UCSD-AML1 (cell line): ENCODE results near the gene USF2.

Experiments used
- DNase-seq: peaks from one replicate; lab custom pipeline; 2025; ENCODE audit not compliant: unreplicated experiment; lab: John Stamatoyannopoulos, UW

The USF2 gene

DNA sequence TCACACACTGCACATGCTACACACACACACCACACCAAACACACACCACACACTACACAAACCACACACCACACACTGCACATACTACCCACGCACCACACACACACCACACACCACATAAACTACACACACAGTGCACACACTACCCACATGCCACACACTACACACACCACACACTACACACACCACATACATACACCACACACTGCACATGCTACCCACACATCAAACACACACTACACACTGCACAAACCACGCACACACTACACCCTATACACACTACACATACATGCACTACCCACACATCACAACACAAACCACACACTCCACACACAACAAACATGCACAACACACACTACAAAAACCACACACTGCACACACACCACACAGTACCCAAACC, 29.2 kb downstream of the USF2 start:
- no peak for DNase-seq

DNA sequence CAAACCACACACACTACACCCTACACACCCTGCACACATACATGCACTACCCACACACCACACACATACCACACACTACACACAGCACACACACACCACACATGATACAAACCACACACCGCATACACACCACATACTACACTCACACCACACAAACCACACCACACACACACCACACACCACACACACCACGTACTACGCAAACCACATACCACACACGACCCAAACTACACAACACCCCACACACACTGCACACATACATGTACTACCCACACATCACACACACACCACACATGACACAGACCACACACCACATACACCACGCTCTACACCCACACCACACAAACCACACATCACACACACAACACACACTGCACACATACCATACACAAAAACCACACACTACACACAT, 29.8 kb downstream of the USF2 start:
- no peak for DNase-seq

DNA sequence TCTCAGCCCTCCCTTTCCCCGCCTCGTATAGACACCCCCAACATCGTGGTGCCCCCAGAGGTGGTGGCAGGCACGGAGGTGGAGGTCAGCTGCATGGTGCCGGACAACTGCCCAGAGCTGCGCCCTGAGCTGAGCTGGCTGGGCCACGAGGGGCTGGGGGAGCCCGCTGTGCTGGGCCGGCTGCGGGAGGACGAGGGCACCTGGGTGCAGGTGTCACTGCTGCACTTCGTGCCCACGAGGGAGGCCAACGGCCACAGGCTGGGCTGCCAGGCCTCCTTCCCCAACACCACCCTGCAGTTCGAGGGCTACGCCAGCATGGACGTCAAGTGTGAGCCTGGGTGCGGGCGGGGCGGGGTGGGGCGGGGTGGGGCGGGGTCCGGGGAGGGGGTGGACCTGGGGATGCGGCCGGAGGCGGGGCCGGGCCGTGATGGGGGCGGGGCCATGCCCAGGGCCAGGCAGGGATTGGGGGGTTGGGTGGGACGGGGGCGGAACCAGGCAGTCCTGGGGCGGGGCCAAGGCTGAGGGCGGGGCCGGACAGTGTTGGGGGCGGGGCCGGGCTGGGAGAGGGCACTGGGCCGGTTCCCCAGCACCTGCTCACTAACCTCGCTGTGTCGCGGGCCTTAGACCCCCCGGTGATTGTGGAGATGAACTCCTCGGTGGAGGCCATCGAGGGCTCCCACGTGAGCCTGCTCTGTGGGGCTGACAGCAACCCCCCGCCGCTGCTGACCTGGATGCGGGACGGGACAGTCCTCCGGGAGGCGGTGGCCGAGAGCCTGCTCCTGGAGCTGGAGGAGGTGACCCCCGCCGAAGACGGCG, 31.0 kb downstream of the USF2 start:
- DNase-seq: no peak

DNA sequence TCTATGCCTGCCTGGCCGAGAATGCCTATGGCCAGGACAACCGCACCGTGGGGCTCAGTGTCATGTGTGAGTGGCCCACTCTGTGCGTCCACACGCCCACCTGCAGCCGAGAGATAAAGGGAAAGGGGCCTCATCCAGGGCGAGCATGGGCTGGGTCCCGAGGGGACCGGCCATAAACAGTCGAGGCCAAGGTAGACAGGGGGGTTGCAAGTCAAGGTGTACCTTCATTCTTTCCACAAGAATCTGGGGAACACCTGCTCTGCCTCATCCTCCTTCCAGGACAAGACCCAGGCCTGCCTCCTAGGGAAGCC, 31.5 kb downstream of the USF2 start:
- no peak for DNase-seq

DNA sequence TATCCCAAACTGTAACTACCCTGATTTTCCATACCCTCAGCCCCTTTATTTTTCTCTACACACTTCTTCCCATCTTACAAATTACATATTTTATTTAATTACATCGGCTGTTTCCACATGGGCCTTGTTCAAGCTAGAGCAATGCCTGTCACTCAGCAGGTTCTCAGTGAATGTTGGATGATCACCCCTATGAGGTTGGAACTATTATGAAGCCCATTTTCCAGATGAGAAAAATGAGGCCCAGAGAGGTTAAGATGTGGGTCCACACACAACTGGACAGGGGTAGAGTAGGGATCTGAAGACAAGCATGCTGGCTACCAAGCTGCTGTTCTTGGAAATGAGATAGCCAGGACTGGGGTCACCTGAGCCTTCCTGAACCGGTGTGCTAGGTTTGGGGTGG, 33.2 kb downstream of the USF2 start:
- no peak for DNase-seq

DNA sequence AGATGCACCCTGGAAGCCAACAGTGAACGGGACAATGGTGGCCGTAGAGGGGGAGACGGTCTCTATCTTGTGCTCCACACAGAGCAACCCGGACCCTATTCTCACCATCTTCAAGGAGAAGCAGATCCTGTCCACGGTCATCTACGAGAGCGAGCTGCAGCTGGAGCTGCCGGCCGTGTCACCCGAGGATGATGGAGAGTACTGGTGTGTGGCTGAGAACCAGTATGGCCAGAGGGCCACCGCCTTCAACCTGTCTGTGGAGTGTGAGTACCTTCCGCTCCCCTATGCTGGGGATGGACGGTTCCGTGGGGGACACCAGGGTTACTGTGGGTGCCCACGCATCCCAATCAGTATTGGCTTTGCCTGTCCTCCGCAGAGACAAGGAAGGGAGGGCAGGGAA, 33.7 kb downstream of the USF2 start:
- no peak for DNase-seq

DNA sequence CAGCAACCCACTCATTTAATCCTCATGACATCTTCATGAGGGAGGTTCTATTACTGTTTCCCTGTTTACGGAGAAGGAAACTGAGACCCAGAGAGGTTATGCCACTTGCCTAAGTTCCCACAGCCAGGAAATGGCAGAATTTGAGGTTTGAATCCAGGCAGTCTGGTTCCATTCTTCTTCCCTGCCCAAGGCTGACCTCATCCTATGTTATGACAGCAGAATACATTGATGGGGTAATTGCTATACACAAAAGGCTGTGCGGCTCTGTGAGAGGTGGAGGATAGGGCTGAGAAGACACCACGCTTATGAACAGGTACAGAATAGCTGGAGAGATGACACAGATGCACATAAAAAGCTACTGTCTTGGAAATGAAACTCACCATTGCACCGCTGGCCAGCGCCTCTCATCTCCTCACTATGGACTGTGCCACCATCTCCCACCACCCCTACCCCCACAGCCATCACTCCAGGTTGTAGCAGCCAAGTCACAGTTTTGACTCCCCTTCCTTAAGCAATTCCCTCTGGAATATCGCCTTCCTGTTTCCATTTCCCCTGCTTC, 34.7 kb downstream of the USF2 start:
- no peak for DNase-seq

DNA sequence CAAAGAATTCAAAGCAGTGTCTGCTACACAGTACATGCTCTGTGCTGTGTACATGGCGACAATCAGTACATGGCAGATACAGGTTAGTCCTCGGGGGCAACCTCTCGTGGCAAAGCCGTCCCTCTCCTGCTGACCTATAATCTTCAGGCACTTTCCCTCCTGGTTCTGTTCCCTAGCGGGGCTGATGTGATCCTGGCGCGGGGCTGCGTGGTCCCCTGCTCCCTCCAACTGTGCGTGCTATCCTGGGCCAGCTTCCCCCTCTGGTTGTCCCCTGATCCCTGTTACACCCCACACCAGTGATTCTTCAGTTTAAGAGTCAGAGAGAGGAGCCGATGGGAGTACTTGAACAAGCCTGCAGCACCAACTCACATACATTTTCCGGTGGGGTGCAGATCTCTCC, 35.3 kb downstream of the USF2 start:
- DNase-seq: no peak

DNA sequence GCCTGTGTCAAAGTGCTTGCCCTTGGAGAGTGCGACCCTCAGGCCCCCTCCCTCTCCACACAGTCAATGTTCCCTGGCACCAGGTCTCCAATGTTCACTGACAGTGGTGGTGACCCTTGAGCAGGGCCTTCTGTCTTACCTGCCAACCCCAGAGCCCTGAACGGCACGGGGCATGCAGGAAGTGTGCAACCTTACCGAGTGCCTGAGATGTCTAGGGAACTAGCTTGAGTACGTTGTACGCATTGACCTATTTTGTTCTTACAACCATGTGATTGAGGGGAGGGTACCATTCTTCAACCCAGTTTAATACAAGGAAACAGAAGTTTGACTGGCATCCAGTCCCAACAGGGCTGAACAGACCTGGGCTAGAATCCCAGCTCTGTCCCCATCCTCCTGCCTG, 36.4 kb downstream of the USF2 start:
- no peak for DNase-seq

DNA sequence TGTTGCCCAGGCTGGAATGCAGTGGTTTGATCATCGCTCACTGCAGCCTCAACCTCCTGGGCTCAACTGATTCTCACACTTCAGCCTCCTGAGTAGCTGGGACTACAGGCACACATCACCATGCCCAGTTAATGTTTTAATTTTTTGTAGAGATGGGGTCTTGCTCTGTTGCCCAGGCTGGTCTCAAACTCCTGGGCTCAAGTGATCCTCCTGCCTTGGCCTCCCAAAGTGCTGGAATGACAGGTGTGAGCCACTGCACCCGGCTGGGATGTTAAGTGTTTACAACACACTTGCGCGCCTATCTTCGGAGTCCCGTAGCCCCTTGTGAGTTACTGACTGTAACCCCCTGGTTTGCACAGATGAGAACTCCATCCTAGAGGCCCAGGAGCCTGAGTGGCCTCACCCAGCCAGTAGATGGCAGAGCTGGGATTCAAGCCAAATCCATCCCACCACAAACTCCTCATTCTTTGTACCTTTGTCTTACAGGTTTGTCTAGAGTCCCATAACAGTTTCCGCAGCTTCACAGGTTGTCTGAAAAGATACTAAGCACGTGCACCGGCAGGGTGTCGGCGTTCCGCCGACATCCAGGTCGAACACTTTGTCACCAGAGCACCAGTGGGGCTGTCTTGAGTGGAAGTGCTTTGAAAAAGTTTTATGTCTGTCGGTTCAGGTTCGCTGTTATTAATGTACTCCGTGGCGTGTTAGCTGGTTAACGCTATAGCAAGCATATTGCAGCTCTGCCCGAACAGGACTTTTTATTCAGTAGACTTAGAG, 37.9 kb downstream of the USF2 start:
- peak; percentile 31 for DNase-seq

DNA sequence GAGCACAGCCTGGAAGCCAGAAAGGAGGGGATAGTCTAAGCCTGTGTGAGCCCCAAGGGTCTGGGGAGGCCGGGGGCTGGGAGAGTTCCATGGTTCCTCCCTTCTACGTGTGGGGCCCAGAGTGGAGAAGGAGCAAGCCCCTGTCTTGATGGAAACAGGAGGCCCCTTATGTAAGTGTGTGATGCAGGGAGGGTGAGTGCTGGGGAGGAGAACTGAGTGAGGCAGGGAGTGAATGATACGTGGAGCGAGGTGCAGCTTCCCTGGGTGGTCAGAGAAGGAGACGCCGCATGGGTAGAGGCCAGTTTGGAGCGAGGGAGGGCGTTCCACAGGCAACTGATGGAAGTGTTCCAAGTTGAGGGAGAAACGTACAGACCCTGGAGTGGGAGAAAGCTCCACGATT, 39.2 kb downstream of the USF2 start:
- DNase-seq: no peak

DNA sequence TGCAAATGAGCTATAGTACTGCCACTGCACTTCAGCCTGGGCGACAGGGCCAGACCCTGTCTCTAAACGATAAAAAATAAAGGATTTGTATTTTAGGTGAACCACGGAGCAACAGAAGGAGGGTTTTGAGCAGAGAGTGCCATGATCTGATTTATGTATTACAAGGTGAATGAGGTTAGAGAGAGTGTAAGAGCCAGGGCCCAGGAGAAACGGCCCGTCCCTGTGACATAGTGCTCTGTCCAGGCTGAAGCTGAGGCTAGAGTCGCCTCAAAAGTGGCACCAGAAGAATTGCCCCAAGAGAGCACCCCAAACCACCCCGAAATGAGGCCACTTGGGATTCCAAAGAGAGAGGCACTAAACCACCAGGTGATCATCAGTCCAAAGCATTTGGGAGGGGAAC, 40.1 kb downstream of the USF2 start:
- DNase-seq: no peak

DNA sequence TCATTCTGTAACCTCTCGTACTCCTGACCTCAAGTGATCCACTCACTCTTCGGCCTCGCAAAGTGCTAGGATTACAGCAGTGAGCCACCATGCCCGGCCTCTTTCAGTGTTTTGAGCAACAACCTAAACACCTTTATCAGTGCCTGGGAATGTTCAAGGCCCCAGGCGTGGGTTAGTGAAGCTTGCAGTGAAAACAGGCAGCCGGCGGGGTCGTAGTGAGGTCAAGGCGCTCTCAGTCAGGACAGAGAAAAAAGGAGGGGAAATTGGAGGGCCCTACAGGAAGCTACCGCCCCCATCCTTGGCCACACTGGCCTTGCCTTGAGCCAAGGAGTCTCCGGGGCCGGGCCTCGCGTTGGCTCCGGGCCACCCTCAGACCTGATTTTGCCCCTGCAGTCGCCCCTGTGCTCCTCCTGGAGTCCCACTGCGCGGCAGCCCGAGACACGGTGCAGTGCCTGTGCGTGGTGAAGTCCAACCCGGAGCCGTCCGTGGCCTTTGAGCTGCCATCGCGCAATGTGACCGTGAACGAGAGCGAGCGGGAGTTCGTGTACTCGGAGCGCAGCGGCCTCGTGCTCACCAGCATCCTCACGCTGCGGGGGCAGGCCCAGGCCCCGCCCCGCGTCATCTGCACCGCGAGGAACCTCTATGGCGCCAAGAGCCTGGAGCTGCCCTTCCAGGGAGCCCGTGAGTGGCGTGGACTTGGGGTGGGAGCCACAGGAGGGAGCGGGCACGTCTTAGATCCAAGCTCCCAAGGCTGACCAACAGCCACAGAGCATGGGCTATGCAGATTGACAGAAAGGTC, 40.9 kb downstream of the USF2 start:
- no peak for DNase-seq

DNA sequence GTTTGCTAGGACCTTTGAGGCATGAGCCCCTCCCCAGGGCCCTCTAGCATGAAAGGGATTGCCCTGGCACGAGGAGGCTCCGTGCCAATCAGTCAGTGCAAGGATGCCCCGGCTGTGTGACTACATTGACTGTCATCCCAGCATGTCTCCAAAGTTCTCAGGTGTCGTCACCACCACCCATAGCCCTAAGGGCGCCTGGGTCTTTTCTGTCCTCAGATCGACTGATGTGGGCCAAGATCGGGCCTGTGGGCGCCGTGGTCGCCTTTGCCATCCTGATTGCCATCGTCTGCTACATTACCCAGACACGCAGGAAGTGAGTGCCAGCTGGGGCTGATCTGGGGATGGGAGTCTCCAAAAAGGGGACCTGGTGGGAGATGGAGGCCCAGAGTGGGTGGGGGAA, 41.6 kb downstream of the USF2 start:
- no peak for DNase-seq

DNA sequence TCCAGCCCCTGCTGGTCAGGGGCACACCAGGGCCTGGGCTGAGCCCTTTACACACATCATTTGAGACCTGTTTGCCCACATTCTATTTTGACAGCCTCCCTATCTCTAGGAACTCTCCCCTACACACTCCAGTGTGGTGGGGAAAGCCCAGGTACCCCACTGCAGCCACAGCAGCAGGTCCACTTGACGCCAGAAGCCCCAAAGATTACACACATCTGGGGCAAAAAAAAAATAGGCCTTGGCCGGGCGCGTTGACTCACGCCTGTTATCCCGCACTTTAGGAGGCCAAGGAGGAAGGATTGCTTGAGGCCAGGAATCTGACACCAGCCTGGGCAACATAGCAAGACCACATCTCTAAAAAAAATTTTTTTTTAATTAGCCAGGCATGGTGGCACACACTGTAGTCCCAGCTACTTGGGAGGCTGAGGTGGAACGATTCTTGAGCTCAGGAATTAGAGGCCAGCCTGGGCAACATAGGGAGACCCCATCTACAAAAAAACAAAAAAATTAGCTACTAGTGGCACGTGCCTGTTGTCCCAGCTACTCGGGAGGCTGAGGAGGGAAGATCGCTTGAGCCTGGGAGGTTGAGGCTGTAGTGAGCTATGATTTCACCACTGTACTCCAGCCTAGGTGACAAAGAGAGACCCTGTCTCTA, 42.2 kb downstream of the USF2 start:
- DNase-seq: no peak

DNA sequence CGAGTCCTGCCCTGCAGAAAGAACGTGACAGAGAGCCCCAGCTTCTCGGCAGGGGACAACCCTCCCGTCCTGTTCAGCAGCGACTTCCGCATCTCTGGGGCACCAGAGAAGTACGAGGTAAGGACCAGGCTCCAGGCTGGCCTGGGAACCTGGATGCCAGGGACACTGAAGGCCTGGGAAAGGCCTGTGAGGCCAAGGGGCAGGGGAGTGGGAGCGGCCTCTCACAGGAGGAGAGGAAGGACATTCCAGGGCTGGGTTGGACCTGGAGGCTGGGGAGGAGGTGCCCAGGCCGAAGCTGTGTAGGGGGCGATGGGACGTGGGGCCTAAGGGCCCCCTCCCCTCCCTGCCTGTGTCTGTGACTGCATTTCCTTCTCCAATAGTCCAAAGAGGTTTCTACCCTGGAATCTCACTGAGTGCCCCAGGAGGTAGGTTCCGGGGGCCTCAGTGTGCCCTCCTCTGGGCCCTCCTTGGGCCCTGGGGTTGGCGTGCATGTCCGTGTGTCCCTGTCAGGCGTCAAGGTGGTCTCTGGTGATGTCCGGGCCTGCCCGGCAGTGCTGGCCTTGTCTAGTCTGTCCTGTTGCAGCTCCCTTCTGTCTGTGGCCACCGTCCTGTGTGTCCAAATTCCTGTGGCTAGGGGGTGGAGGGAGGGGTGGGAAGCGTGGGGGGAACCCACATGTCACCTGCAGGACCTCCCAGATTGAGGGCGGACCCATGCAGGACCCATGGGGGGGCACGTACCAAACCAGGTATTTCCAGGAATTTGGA, 43.3 kb downstream of the USF2 start:
- no peak for DNase-seq

DNA sequence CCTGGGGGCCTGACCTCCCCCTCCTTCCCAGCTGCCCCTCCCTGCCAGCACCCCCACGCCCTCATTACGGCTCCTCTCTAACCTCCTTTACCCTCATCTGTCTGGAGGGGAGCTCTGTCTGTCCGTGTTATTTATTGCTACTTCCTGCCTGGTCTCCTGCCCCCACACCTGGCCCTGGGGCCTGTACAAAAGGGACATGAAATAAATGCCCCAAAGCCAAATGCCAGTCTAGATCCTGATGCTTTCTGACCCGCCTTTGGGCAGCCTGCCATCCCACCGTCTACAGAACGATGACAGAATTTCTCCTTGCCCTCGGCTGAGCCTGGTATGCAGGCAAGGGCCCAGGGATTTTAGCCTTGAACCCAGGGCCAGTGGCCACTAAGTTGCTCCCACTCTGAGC, 44.8 kb downstream of the USF2 start:
- no peak for DNase-seq

DNA sequence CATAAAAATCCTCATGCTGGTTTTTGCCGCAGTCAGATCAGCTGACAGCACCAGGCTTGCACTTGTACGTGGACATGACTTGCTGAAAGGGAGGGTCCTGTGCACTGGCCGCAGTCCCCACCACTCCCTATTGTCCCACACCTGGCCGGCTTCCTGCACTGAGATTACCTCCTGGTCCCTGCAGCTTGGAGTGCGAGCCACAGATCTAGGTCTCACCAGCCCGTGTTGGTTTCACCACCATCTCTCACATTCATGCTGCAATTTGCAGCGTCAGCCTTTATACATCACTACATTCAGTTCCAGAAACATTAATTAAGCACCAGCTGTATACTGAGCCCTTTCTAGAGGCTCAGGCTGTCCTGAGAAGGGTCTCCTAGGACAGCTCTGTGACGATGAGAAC, 45.3 kb downstream of the USF2 start:
- no peak for DNase-seq

DNA sequence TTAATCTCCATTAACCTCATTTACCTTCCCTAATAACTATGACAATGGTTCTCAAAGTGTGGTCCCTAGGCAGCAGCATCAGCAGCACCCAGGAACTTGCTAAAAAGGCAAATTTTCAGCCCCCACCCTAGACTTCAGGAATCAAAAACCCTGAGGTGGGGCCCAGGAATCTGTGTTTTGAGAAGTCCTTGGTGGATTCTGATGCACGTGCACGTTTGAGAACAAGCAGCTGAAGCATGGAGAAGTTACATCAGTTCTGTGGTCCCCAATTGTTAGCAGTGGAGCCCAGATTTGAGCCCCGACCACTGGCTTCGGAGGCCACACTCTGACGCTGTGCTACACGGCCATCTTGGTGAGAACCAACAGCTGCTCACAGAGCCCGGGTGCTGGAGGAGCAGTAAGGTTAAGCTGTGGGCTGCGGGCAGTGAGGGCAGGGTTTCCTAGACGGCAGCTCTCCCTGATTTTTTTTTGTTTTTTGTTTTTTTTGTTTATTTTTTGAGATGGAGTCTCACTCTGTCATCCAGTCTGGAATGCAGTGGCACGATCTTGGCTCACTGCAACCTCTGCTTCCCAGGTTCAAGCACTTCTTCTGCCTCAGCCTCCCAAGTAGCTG, 46.2 kb downstream of the USF2 start:
- DNase-seq: no peak

DNA sequence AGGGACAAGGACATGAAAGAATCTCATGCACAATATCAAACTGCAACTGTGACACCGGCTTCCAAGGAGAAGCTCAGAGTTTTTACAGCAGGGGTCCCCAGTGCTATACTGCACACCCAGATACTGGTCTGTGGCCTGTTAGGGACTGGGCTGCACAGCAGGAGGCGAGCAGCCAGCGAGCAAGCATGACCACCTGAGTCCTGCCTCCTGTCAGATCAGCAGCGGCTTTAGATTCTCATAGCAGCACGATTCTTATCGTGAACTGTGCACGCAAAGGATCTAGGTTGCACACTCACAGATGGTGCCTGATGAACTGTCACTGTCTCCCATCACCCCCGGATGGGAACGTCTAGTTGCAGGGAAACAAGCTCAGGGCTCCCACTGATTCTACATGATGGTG, 47.1 kb downstream of the USF2 start:
- no peak for DNase-seq
